K562 (cell line): ENCODE results near the gene LRRC4. TPM values are rescaled to one million over a fixed set of nuclear protein-coding genes. Genes with fewer than 3 reads are reported as not detected.

Experiments used
- ATAC-seq: fragments of 200-7000 bp; cut with Tn5 transposase; 3 replicates; pipeline ENCODE4 v1.9.1; 2020; ENCODE audit warnings: moderate library complexity
- BruUV-seq: library from RNA; stranded (reverse); fragments of 400-500 nt; replicated peaks from 2 replicates; lab custom pipeline; 2021; lab: Mats Ljungman, UMichigan
- CTCF ChIA-PET: fragments of 300-600 bp; formaldehyde crosslinking; extraction: SDS; loops from one replicate; lab custom pipeline; 2021; ENCODE audit warnings: low intra/inter-chr PET ratio; lab: Yijun Ruan, JAX
- POLR2A ChIA-PET: fragments of 300-600, 350-650 bp; sonication (Branson Sonifier 250); formaldehyde crosslinking; extraction: SDS; loops from one replicate; lab custom pipeline; 2021; ENCODE audit warnings: antibody characterized with exemption, inconsistent platforms; lab: Yijun Ruan, JAX
- DNase-seq, 4 experiments: peaks; one replicate each; pipeline versions ENCODE4 v3.0.0 to v3.0.0-alpha.2; 2011 to 2018; ENCODE audit warnings: low spot score in 3 of 4, mixed read lengths in 3 of 4; ENCODE audit errors: extremely low read depth in 1 of 4
- FAIRE-seq: peaks from 2 replicates; lab custom pipeline; 2011; peaks lifted over from hg19 to GRCh38; lab: Jason Lieb, UNC
- H2AFZ ChIP-seq: 2 replicates; pipeline ENCODE4 v1.6.0; 2011; ENCODE audit warnings: low read depth, low read length, control low read depth, inconsistent platforms
- H3K27ac ChIP-seq: fragments of 200-600 bp; 3 replicates; pipeline ENCODE4 v1.8.0; 2011; ENCODE audit warnings: low read depth, mild to moderate bottlenecking, control low read depth, inconsistent platforms, low read length, moderate library complexity, mixed read lengths; ENCODE audit errors: extremely low read depth
- H3K27me3 ChIP-seq, 2 experiments: fragments of 300-600 bp in 1 of 2; 2 replicates in 1 of 2; 3 replicates in 1 of 2; pipeline versions ENCODE4 v1.6.0 to v1.8.0; 2011; ENCODE audit warnings: inconsistent platforms in 2 of 2, low read length in 2 of 2, mild to moderate bottlenecking in 1 of 2, mixed read lengths in 1 of 2, moderate library complexity in 1 of 2; ENCODE audit not compliant: control insufficient read depth in 2 of 2, insufficient read depth in 2 of 2
- H3K36me3 ChIP-seq: fragments of 300-600 bp; 3 replicates; pipeline ENCODE4 v1.8.0; 2011; ENCODE audit warnings: mild to moderate bottlenecking, low read length, inconsistent platforms; ENCODE audit not compliant: control insufficient read depth, insufficient read depth
- H3K4me1 ChIP-seq, 2 experiments: fragments of 200-600 bp in 1 of 2; replicated peaks in 1 of 2; 2 replicates in 1 of 2; 3 replicates in 1 of 2; pipeline versions ENCODE4 v1.5.1 to v1.8.0; 2011; ENCODE audit warnings: inconsistent platforms in 2 of 2, low read length in 2 of 2, mild to moderate bottlenecking in 1 of 2, mixed read lengths in 1 of 2, moderate library complexity in 1 of 2; ENCODE audit not compliant: control insufficient read depth in 2 of 2, insufficient read depth in 2 of 2
- H3K4me2 ChIP-seq: 2 replicates; pipeline ENCODE4 v1.6.1; 2011; ENCODE audit warnings: low read length, control low read depth, inconsistent platforms, mixed read lengths; ENCODE audit not compliant: insufficient read depth
- H3K4me3 ChIP-seq: fragments of 200-600 bp; sonication (generic), shearing (Covaris generic); 2 replicates; pipeline ENCODE4 v1.5.1; 2016; ENCODE audit warnings: control low read depth, inconsistent platforms
- H3K79me2 ChIP-seq: fragments of 200-600 bp; 3 replicates; pipeline ENCODE4 v1.8.0; 2011; ENCODE audit warnings: low read length, inconsistent platforms; ENCODE audit not compliant: control insufficient read depth, insufficient read depth
- H3K9ac ChIP-seq, 2 experiments: 2 replicates each; pipeline versions ENCODE4 v1.6.0 to v1.6.1; 2011; ENCODE audit warnings: low read depth in 2 of 2, low read length in 2 of 2, control low read depth in 1 of 2, inconsistent platforms in 1 of 2, mild to moderate bottlenecking in 1 of 2, mixed read lengths in 1 of 2; ENCODE audit not compliant: insufficient read depth in 1 of 2
- H3K9me1 ChIP-seq: one replicate; pipeline ENCODE4 v1.6.0; 2011; ENCODE audit warnings: inconsistent platforms, mild to moderate bottlenecking, low read length, moderate library complexity; ENCODE audit not compliant: control insufficient read depth, insufficient read depth
- H3K9me3 ChIP-seq: replicated peaks from 2 replicates; pipeline ENCODE4 v1.5.1; 2011; ENCODE audit warnings: low read depth, low read length, inconsistent platforms; ENCODE audit not compliant: control insufficient read depth, insufficient read depth
- H4K20me1 ChIP-seq: replicated peaks from 2 replicates; pipeline ENCODE4 v1.6.1; 2011; ENCODE audit warnings: low read length, inconsistent platforms, mixed read lengths; ENCODE audit not compliant: control insufficient read depth, insufficient read depth
- CEBPG ChIP-seq, 3 experiments: fragments of 200-800 bp in 1 of 3; sonication (Bioruptor generic) in 1 of 3; sonication (generic) in 1 of 3; formaldehyde crosslinking in 1 of 3; IDR thresholded peaks in 2 of 3; conservative IDR thresholded peaks in 1 of 3; 2 replicates each; pipeline versions ENCODE4 v1.6.1 to v1.8.0; 2016 to 2022; ENCODE audit warnings: missing compliant biosample characterization in 2 of 3, missing genetic modification characterization in 2 of 3, mild to moderate bottlenecking in 1 of 3, missing genetic modification reagents in 1 of 3
- ETS2 ChIP-seq: IDR thresholded peaks from 2 replicates; pipeline ENCODE4 v1.6.1; 2016; ENCODE audit warnings: borderline replicate concordance, missing genetic modification characterization, mild to moderate bottlenecking, moderate library complexity, missing compliant biosample characterization; ENCODE audit not compliant: poor library complexity, severe bottlenecking
- ILF3 ChIP-seq: fragments of 450-650 bp; IDR thresholded peaks from 2 replicates; pipeline ENCODE4 v1.6.1; 2018; ENCODE audit warnings: antibody characterized with exemption, mild to moderate bottlenecking, moderate library complexity, borderline replicate concordance
- ILK ChIP-seq: fragments of 450-650 bp; IDR thresholded peaks from 2 replicates; pipeline ENCODE4 v1.6.1; 2016; ENCODE audit warnings: missing genetic modification characterization, low read depth, mild to moderate bottlenecking, missing compliant biosample characterization, moderate library complexity, borderline replicate concordance
- RBM22 ChIP-seq: fragments of 200-400 bp; formaldehyde crosslinking; IDR thresholded peaks from 2 replicates; pipeline ENCODE4 v1.6.1; 2018; ENCODE audit warnings: low read length, low read depth; ENCODE audit not compliant: poor library complexity, severe bottlenecking
- SRSF7 ChIP-seq: fragments of 200-400 bp; formaldehyde crosslinking; optimal IDR thresholded peaks from 2 replicates; pipeline ENCODE3; 2017; ENCODE audit warnings: mild to moderate bottlenecking, low read depth, low read length
- ZBTB17 ChIP-seq: fragments of 450-650 bp; formaldehyde crosslinking; IDR thresholded peaks from 2 replicates; pipeline ENCODE4 v1.4.0; 2020; ENCODE audit warnings: mild to moderate bottlenecking
- ZC3H4 ChIP-seq: sonication (generic); formaldehyde crosslinking; IDR thresholded peaks from 2 replicates; pipeline ENCODE4 v1.9.0; 2021; ENCODE audit warnings: missing genetic modification reagents, borderline replicate concordance
- WGBS: fragments of 100-300 bp; shearing (Covaris generic); methylation state at CpG from one replicate; pipeline ENCODE4 v1.1.6; 2016; ENCODE audit warnings: low coverage, mixed read lengths; ENCODE audit not compliant: insufficient coverage; ENCODE audit errors: missing lambda C conversion rate; 5-methylcytosine and 5-hydroxymethylcytosine counted together
- in situ Hi-C: fragments of 300-500 bp; cut with MboI; formaldehyde crosslinking; loops from 4 replicates; pipeline ENCODE4 v1.15.0; 2018; ENCODE audit warnings: inconsistent platforms, mixed read lengths
- intact Hi-C: fragments of 100-400 bp; cut with micrococcal nuclease; formaldehyde crosslinking; loops from 2 replicates; pipeline ENCODE4 v1.14.2; 2022
- polyA plus RNA-seq, 8 experiments: library from polyadenylated mRNA; depleted of rRNA in 4 of 8; stranded (reverse) in 5 of 8; unstranded in 3 of 8; fragments of >200 nt; fragmentation: Nextera tagmentation in 2 of 8; fragmentation: Illumina TruSeq in 1 of 8; extraction: Ambion mirVana in 2 of 8; extraction: Trizol in 1 of 8; gene quantifications; 2 replicates each; pipeline versions ENCODE4 v1.2.1 to v1.2.3, GENCODE V29; 2011 to 2014; ENCODE audit warnings: inconsistent platforms in 1 of 8, missing spikeins in 1 of 8
- total RNA-seq, 7 experiments: library from RNA; depleted of rRNA in 6 of 7; stranded (reverse); fragments of >200 nt in 6 of 7; fragmentation: Illumina TruSeq in 2 of 7; extraction: Trizol in 2 of 7; gene quantifications; 2 replicates each; pipeline versions ENCODE4 v1.2.1 to v1.2.3, GENCODE V29; 2011 to 2021; ENCODE audit warnings: low replicate concordance in 1 of 7
- TF ChIP-seq, protein P1 (sequence below): sonication (generic); formaldehyde crosslinking; IDR thresholded peaks from 2 replicates; pipeline ENCODE4 v1.8.0; 2022; ENCODE audit warnings: missing genetic modification reagents, mild to moderate bottlenecking, borderline replicate concordance
- TF ChIP-seq, protein P2 (sequence below), 2 experiments: IDR thresholded peaks; 2 replicates each; pipeline ENCODE4 v1.6.1; 2012; ENCODE audit warnings: improper control_type of control experiment in 2 of 2, low read depth in 2 of 2, low read length in 2 of 2, borderline replicate concordance in 1 of 2
- TF ChIP-seq, protein P3 (sequence below): fragments of 450-650 bp; formaldehyde crosslinking; IDR thresholded peaks from 2 replicates; pipeline ENCODE4 v1.4.0; 2020; ENCODE audit warnings: mild to moderate bottlenecking, mixed read lengths
- TF ChIP-seq, protein P4 (sequence below): sonication (generic); formaldehyde crosslinking; IDR thresholded peaks from 2 replicates; pipeline ENCODE4 v1.9.0; 2022; ENCODE audit warnings: mild to moderate bottlenecking, missing genetic modification reagents

LRRC4 gene
- total and polyA plus RNA-seq, 9 of the 15 experiments (the other 6 are each of a cell fraction or from before 2014, with no cell fraction given), result 0.04 to 0.11 TPM; not detected in 7

DNA sequence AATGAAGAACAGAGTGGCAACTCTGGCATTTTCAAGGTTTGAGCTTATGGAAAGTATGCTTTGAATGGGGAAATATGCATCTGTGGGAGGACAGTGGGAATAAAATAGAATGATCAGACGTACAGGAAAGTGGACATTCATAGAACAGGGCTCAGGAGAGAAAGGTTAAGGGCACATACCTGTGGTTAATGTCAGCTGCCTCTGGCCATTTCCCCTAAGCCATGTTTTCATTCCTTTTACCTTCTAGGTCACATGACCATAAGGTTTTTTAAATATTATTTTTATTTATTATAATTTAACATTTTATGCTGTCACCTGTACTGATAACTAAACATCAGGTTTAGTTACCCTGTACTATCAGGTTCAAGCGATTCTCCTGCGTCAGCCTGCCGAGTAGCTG is 52.8 kb downstream of the LRRC4 start:
- H3K9ac ChIP-seq, result no peak overlapping the region
- peaks cover 8% of the 10 kb centered on the region; the same call in 1 of the 2 replicates for H3K9me3 ChIP-seq
- FAIRE-seq (no peak), DNase-seq (no peak), ATAC-seq (no peak)
- TF ChIP-seq RBM22, result peak; percentile 72
- TF ChIP-seq ILK (tag), result no peak
- no peak for TF ChIP-seq ILF3
- TF ChIP-seq ZBTB17, result no peak
- TF ChIP-seq, protein P1, sequence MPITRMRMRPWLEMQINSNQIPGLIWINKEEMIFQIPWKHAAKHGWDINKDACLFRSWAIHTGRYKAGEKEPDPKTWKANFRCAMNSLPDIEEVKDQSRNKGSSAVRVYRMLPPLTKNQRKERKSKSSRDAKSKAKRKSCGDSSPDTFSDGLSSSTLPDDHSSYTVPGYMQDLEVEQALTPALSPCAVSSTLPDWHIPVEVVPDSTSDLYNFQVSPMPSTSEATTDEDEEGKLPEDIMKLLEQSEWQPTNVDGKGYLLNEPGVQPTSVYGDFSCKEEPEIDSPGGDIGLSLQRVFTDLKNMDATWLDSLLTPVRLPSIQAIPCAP (CRISPR knock-in tag), result no peak
- TF ChIP-seq CEBPG (CRISPR knock-in tag; IDR thresholded peaks at IDR 0.05), result no peak
- TF ChIP-seq CEBPG (tag; conservative IDR thresholded peaks at IDR 0.05 in 1 of 2, IDR thresholded peaks at IDR 0.05 in 1 of 2), result no peak
- no peak for TF ChIP-seq SRSF7
- no peak for TF ChIP-seq ZC3H4 (CRISPR knock-in tag)
- TF ChIP-seq, protein P2, sequence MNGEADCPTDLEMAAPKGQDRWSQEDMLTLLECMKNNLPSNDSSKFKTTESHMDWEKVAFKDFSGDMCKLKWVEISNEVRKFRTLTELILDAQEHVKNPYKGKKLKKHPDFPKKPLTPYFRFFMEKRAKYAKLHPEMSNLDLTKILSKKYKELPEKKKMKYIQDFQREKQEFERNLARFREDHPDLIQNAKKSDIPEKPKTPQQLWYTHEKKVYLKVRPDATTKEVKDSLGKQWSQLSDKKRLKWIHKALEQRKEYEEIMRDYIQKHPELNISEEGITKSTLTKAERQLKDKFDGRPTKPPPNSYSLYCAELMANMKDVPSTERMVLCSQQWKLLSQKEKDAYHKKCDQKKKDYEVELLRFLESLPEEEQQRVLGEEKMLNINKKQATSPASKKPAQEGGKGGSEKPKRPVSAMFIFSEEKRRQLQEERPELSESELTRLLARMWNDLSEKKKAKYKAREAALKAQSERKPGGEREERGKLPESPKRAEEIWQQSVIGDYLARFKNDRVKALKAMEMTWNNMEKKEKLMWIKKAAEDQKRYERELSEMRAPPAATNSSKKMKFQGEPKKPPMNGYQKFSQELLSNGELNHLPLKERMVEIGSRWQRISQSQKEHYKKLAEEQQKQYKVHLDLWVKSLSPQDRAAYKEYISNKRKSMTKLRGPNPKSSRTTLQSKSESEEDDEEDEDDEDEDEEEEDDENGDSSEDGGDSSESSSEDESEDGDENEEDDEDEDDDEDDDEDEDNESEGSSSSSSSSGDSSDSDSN (IDR thresholded peaks at IDR 0.05; ENCODE audit: borderline replicate concordance in 1 of 2, low read depth in 2 of 2, low read length in 2 of 2), result no peak
- TF ChIP-seq, protein P3, sequence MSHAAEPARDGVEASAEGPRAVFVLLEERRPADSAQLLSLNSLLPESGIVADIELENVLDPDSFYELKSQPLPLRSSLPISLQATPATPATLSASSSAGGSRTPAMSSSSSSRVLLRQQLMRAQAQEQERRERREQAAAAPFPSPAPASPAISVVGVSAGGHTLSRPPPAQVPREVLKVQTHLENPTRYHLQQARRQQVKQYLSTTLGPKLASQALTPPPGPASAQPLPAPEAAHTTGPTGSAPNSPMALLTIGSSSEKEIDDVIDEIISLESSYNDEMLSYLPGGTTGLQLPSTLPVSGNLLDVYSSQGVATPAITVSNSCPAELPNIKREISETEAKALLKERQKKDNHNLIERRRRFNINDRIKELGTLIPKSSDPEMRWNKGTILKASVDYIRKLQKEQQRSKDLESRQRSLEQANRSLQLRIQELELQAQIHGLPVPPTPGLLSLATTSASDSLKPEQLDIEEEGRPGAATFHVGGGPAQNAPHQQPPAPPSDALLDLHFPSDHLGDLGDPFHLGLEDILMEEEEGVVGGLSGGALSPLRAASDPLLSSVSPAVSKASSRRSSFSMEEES, result peak; percentile 74
- TF ChIP-seq, protein P4, sequence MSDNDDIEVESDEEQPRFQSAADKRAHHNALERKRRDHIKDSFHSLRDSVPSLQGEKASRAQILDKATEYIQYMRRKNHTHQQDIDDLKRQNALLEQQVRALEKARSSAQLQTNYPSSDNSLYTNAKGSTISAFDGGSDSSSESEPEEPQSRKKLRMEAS (CRISPR knock-in tag), result no peak
- no peak for TF ChIP-seq ETS2
- CTCF ChIA-PET, result no interaction called here
- 95% methylated on average over 4 of the region's 4 CpGs for WGBS
- peaks cover 4 to 7% of the 10 kb centered on the region in 2 experiments; a peak in 4 of 5 replicates for H3K4me1 ChIP-seq
- no peaks in the 10 kb centered on the region for H3K27me3 ChIP-seq
- H3K27ac ChIP-seq, result no peak overlapping the region
- peaks cover 2% of the 10 kb centered on the region; the same call in 1 of the 3 replicates for H3K79me2 ChIP-seq
- H3K36me3 ChIP-seq, result peaks cover 35% of the 10 kb centered on the region
- no peak overlapping the region for H3K4me2 ChIP-seq
- in situ Hi-C loops, result no loop called here
- intact Hi-C loops, result no loop called here
- no peak overlapping the region for H3K4me3 ChIP-seq
- H4K20me1 ChIP-seq, result no peaks in the 10 kb centered on the region
- no peak overlapping the region for H2AFZ ChIP-seq
- H3K9me1 ChIP-seq, result no peaks in the 10 kb centered on the region
- no TSS peak for BruUV-seq
- POLR2A ChIA-PET, result no interaction called here
